ENCODE data around the gene FAM114A2. TPM values are rescaled to one million over a fixed set of nuclear protein-coding genes. Genes with fewer than 3 reads are reported as not detected.

Gene FAM114A2
- total and polyA plus RNA-seq, 8 donors = 33.4 to 37.7 (median 35.3) TPM

GRCh38 chr5:153974131-153974812, 64.4 kb downstream of the FAM114A2 start:
- Histone ChIP-seq H3K4me1 (peaks cover 0 to 4% of the 10 kb centered on the region in 2 donors), H3K36me3 (no peaks in the 10 kb centered on the region), H3K27me3 (peaks cover 0 to 5% of the 10 kb centered on the region in 2 donors), H3K9me3 (no peaks in the 10 kb centered on the region), H3K27ac (no peak overlapping the region), H3K4me3 (no peak overlapping the region)
- peak; percentile 73 for ATAC-seq
- intact Hi-C loops (cut with DNase I) = loop anchor here in 1 of 2 donors (10.0 kb wide), 1 partner anchor 221 kb away; the partner anchor contains the start of gene GALNT10
- DNase-seq = peak in 2 of 4 donors; percentile 22 to 53
- TF ChIP-seq CTCF (IDR thresholded peaks at IDR 0.05) = peak; percentile 59 to 74

GRCh38 chr5:153972240-153972639, 66.5 kb downstream of the FAM114A2 start:
- Histone ChIP-seq H3K9me3 (no peaks in the 10 kb centered on the region), H3K4me3 (no peak overlapping the region), H3K36me3 (no peaks in the 10 kb centered on the region), H3K27me3 (peaks cover 0 to under 1% of the 10 kb centered on the region in 2 donors), H3K4me1 (peaks cover 0 to 4% of the 10 kb centered on the region in 2 donors), H3K27ac (no peak overlapping the region)
- TF ChIP-seq CTCF (IDR thresholded peaks at IDR 0.05) = no peak
- intact Hi-C loops (cut with DNase I) = loop anchor here in 1 of 2 donors (10.0 kb wide), 1 partner anchor 223 kb away; the partner anchor contains the start of gene GALNT10
- DNase-seq (no peak), ATAC-seq (no peak)

GRCh38 chr5:153970496-153970895, 68.2 kb downstream of the FAM114A2 start:
- no peak for TF ChIP-seq CTCF (IDR thresholded peaks at IDR 0.05)
- H3K36me3 ChIP-seq = no peaks in the 10 kb centered on the region
- H3K27ac ChIP-seq = no peak overlapping the region
- no peaks in the 10 kb centered on the region for H3K27me3 ChIP-seq
- no peaks in the 10 kb centered on the region for H3K9me3 ChIP-seq
- intact Hi-C loops (cut with DNase I) = loop anchor here in 1 of 2 donors (10.0 kb wide), 1 partner anchor 224 kb away; the partner anchor contains the start of gene GALNT10
- DNase-seq (peak in 1 of 4 donors; percentile 33), ATAC-seq (no peak)
- no peak overlapping the region for H3K4me3 ChIP-seq
- H3K4me1 ChIP-seq = peaks cover 0 to 4% of the 10 kb centered on the region in 2 donors

- peaks cover 0 to 3% of the 10 kb centered on the region in 2 donors for H3K4me1 ChIP-seq
- DNase-seq (no peak), ATAC-seq (no peak)
- H3K4me3 ChIP-seq = no peak overlapping the region
- intact Hi-C loops (cut with DNase I) = loop anchor here in 1 of 2 donors (5.0 kb wide), 2 partner anchors 472 to 1437 kb away; no protein-coding TSS in a partner anchor
- no peak for TF ChIP-seq CTCF (IDR thresholded peaks at IDR 0.05)
- H3K36me3 ChIP-seq = no peaks in the 10 kb centered on the region
- H3K27ac ChIP-seq = no peak overlapping the region
- H3K27me3 ChIP-seq = no peaks in the 10 kb centered on the region
- no peaks in the 10 kb centered on the region for H3K9me3 ChIP-seq
Measured at GRCh38 chr5:153969563-153969895, 69.2 kb downstream of the FAM114A2 start.

- no peak overlapping the region for H3K27ac ChIP-seq
- H3K4me1 ChIP-seq = no peaks in the 10 kb centered on the region
- no peaks in the 10 kb centered on the region for H3K27me3 ChIP-seq
- no peak for DNase-seq
- ATAC-seq = no peak
- intact Hi-C loops (cut with DNase I) = loop anchor here in 1 of 2 donors (5.0 kb wide), 2 partner anchors 472 to 1437 kb away; no protein-coding TSS in a partner anchor
- H3K9me3 ChIP-seq = no peaks in the 10 kb centered on the region
- H3K36me3 ChIP-seq = no peaks in the 10 kb centered on the region
- H3K4me3 ChIP-seq = no peak overlapping the region
- no peak for TF ChIP-seq CTCF (IDR thresholded peaks at IDR 0.05)
Measured at GRCh38 chr5:153968761-153969562, 69.7 kb downstream of the FAM114A2 start.
